H1 (cell line): ENCODE data around the gene FRA10AC1. TPM values are rescaled to one million over a fixed set of nuclear protein-coding genes. Genes with fewer than 3 reads are reported as not detected.

ENCODE experiments used
- CTCF ChIA-PET: fragments of 300-600 bp; sonication (Branson Sonifier 250); formaldehyde crosslinking; loops from one replicate; lab custom pipeline; 2021; ENCODE audit not compliant: partially characterized antibody; lab: Charles Lee
- POLR2A ChIA-PET: fragments of 300-600 bp; sonication (Branson Sonifier 250); formaldehyde crosslinking; loops from one replicate; lab custom pipeline; 2021; ENCODE audit warnings: inconsistent platforms; ENCODE audit not compliant: partially characterized antibody; lab: Charles Lee
- DNase-seq, 2 experiments: peaks; one replicate each; pipeline versions ENCODE4 v3.0.0 to v3.0.0-alpha.2; 2010 to 2022; ENCODE audit warnings: low spot score in 2 of 2, low read depth in 1 of 2, mixed read lengths in 1 of 2
- FAIRE-seq: peaks from 2 replicates; lab custom pipeline; 2011; peaks lifted over from hg19 to GRCh38; lab: Jason Lieb, UNC
- H2AFZ ChIP-seq: 2 replicates; pipeline ENCODE4 v1.8.1; 2012; ENCODE audit warnings: low read length, inconsistent platforms
- H2AK5ac ChIP-seq: 2 replicates; pipeline ENCODE4 v1.6.1; 2013; ENCODE audit warnings: low read depth, low read length
- H2BK120ac ChIP-seq: replicated peaks from 2 replicates; pipeline ENCODE3; 2013; ENCODE audit warnings: low read depth, low read length, inconsistent platforms
- H2BK12ac ChIP-seq: 2 replicates; pipeline ENCODE4 v1.6.1; 2013; ENCODE audit warnings: low read depth, low read length
- H2BK15ac ChIP-seq: 2 replicates; pipeline ENCODE4 v1.6.1; 2013; ENCODE audit warnings: low read length
- H2BK20ac ChIP-seq: 2 replicates; pipeline ENCODE4 v1.6.1; 2013; ENCODE audit warnings: low read length
- H2BK5ac ChIP-seq: 2 replicates; pipeline ENCODE4 v1.6.1; 2013; ENCODE audit warnings: low read depth, low read length
- H3K14ac ChIP-seq: 2 replicates; pipeline ENCODE4 v1.6.1; 2013; ENCODE audit warnings: inconsistent platforms; ENCODE audit not compliant: insufficient read length
- H3K18ac ChIP-seq: 2 replicates; pipeline ENCODE4 v1.6.1; 2013; ENCODE audit warnings: low read length; ENCODE audit errors: extremely low read depth
- H3K23ac ChIP-seq: 2 replicates; pipeline ENCODE4 v1.6.1; 2013; ENCODE audit warnings: inconsistent platforms; ENCODE audit not compliant: insufficient read length
- H3K23me2 ChIP-seq: 2 replicates; pipeline ENCODE4 v1.6.1; 2013; ENCODE audit warnings: low read depth, low read length
- H3K27ac ChIP-seq: 2 replicates; pipeline ENCODE4 v1.6.1; 2011; ENCODE audit warnings: low read depth, low read length, inconsistent platforms
- H3K27me3 ChIP-seq, 4 experiments: replicated peaks in 1 of 4; 1 replicate in 1 of 4; 2 replicates in 3 of 4; pipeline versions ENCODE4 v1.6.1 to v1.8.1; 2011 to 2013; ENCODE audit warnings: low read length in 3 of 4, mild to moderate bottlenecking in 3 of 4, inconsistent platforms in 2 of 4, mixed read lengths in 2 of 4, moderate library complexity in 1 of 4; ENCODE audit not compliant: control insufficient read depth in 3 of 4, insufficient read depth in 3 of 4; ENCODE audit errors: extremely low read depth in 1 of 4
- H3K36me3 ChIP-seq, 4 experiments: 2 replicates each; pipeline versions ENCODE4 v1.6.1 to v1.8.1; 2011 to 2013; ENCODE audit warnings: mild to moderate bottlenecking in 4 of 4, low read length in 3 of 4, moderate library complexity in 2 of 4, control low read depth in 1 of 4, inconsistent platforms in 1 of 4; ENCODE audit not compliant: insufficient read depth in 4 of 4, control insufficient read depth in 2 of 4
- H3K4ac ChIP-seq: replicated peaks from 2 replicates; pipeline ENCODE3; 2013; ENCODE audit warnings: low read length, low read depth, mixed read lengths, inconsistent platforms; ENCODE audit not compliant: insufficient read length
- H3K4me1 ChIP-seq, 4 experiments: replicated peaks in 1 of 4; 1 replicate in 1 of 4; 2 replicates in 3 of 4; pipeline versions ENCODE4 v1.6.1 to v1.8.1; 2011 to 2013; ENCODE audit warnings: low read length in 3 of 4, inconsistent platforms in 2 of 4, mixed read lengths in 1 of 4; ENCODE audit not compliant: insufficient read depth in 4 of 4, control insufficient read depth in 3 of 4
- H3K4me2 ChIP-seq, 2 experiments: 2 replicates each; pipeline versions ENCODE4 v1.6.1 to v1.8.1; 2011 to 2013; ENCODE audit warnings: low read depth in 2 of 2, low read length in 2 of 2, control low read depth in 1 of 2, inconsistent platforms in 1 of 2, mild to moderate bottlenecking in 1 of 2; ENCODE audit not compliant: insufficient read depth in 1 of 2
- H3K4me3 ChIP-seq, 4 experiments: fragments of 200-600, 300-600 bp in 1 of 4; sonication (generic), shearing (Covaris generic), sonication (Bioruptor Twin) in 1 of 4; 2 replicates each; pipeline versions ENCODE4 v1.5.1 to v1.8.1; 2011 to 2016; ENCODE audit warnings: low read length in 4 of 4, low read depth in 3 of 4, control low read depth in 2 of 4, inconsistent platforms in 2 of 4, mild to moderate bottlenecking in 2 of 4, mixed read lengths in 1 of 4, moderate library complexity in 1 of 4; ENCODE audit not compliant: insufficient read depth in 2 of 4; ENCODE audit errors: extremely low read depth in 1 of 4
- H3K56ac ChIP-seq: replicated peaks from 2 replicates; pipeline ENCODE3; 2013; ENCODE audit warnings: low read depth, mild to moderate bottlenecking, mixed read lengths, low read length, inconsistent platforms; ENCODE audit not compliant: insufficient read length
- H3K79me1 ChIP-seq: 2 replicates; pipeline ENCODE4 v1.6.1; 2013; ENCODE audit warnings: low read depth, low read length, control low read depth
- H3K79me2 ChIP-seq, 2 experiments: 2 replicates each; pipeline versions ENCODE4 v1.6.1 to v1.8.1; 2012 to 2013; ENCODE audit warnings: low read length in 2 of 2, mild to moderate bottlenecking in 2 of 2, inconsistent platforms in 1 of 2; ENCODE audit not compliant: insufficient read depth in 2 of 2, control insufficient read depth in 1 of 2
- H3K9ac ChIP-seq, 4 experiments: replicated peaks in 1 of 4; 1 replicate in 1 of 4; 2 replicates in 3 of 4; pipeline versions ENCODE4 v1.6.1 to v1.8.1; 2011 to 2013; ENCODE audit warnings: low read depth in 3 of 4, low read length in 3 of 4, control low read depth in 2 of 4, mild to moderate bottlenecking in 2 of 4, moderate library complexity in 2 of 4, inconsistent platforms in 1 of 4; ENCODE audit errors: extremely low read depth in 1 of 4
- H3K9me3 ChIP-seq, 2 experiments: 2 replicates each; pipeline versions ENCODE4 v1.6.1 to v1.8.1; 2012 to 2013; ENCODE audit warnings: mild to moderate bottlenecking in 2 of 2, moderate library complexity in 2 of 2, control low read depth in 1 of 2, inconsistent platforms in 1 of 2, low read depth in 1 of 2, low read length in 1 of 2, mixed read lengths in 1 of 2; ENCODE audit not compliant: insufficient read depth in 2 of 2
- H4K20me1 ChIP-seq, 2 experiments: replicated peaks in 1 of 2; 2 replicates each; pipeline versions ENCODE3 to v1.8.1; 2011 to 2013; ENCODE audit warnings: inconsistent platforms in 2 of 2, low read length in 2 of 2, mild to moderate bottlenecking in 1 of 2; ENCODE audit not compliant: insufficient read depth in 2 of 2, control insufficient read depth in 1 of 2
- H4K5ac ChIP-seq: 2 replicates; pipeline ENCODE4 v1.6.1; 2013; ENCODE audit warnings: low read length, low read depth, mixed read lengths, inconsistent platforms; ENCODE audit not compliant: insufficient read length
- H4K8ac ChIP-seq: 2 replicates; pipeline ENCODE4 v1.8.0; 2013; ENCODE audit warnings: mild to moderate bottlenecking, moderate library complexity, low read length, inconsistent platforms; ENCODE audit not compliant: insufficient read depth; ENCODE audit errors: extremely low read depth
- H4K91ac ChIP-seq: replicated peaks from 2 replicates; pipeline ENCODE3; 2013; ENCODE audit warnings: low read length, mixed read lengths, inconsistent platforms; ENCODE audit not compliant: insufficient read length
- POU5F1 ChIP-seq: IDR thresholded peaks from 2 replicates; pipeline ENCODE4 v1.6.1; 2011; ENCODE audit warnings: low read depth, mild to moderate bottlenecking, low read length, moderate library complexity
- TAF7 ChIP-seq: optimal IDR thresholded peaks from 2 replicates; pipeline ENCODE3; 2011; ENCODE audit warnings: low read depth, mild to moderate bottlenecking, inconsistent platforms, low read length, moderate library complexity, borderline replicate concordance
- WGBS, 2 experiments: shearing (Covaris generic) in 1 of 2; methylation state at CpG; one replicate each; pipeline versions ENCODE4 v1.1.6 to v1.1.7; 2013 to 2015; ENCODE audit warnings: low lambda C conversion rate in 2 of 2, mixed read lengths in 2 of 2, inconsistent platforms in 1 of 2, low coverage in 1 of 2, missing lambda C conversion rate in 1 of 2; ENCODE audit not compliant: insufficient replicate concordance in 2 of 2, insufficient coverage in 1 of 2, insufficient read length in 1 of 2; ENCODE audit errors: extremely low coverage in 1 of 2, missing lambda C conversion rate in 1 of 2; 5-methylcytosine and 5-hydroxymethylcytosine counted together
- polyA plus RNA-seq, 7 experiments: library from polyadenylated mRNA; depleted of rRNA in 3 of 7; stranded (reverse) in 5 of 7; unstranded in 2 of 7; fragments of >200 nt in 5 of 7; fragments of 200-250 nt in 2 of 7; gene quantifications; 1 replicate in 5 of 7; 2 replicates in 1 of 7; 4 replicates in 1 of 7; pipeline versions ENCODE4 v1.2.1 to v1.2.3, GENCODE V29; 2011 to 2013; ENCODE audit warnings: missing spikeins in 2 of 7, mixed read lengths in 2 of 7
- total RNA-seq: library from RNA; stranded (reverse); fragmentation: NEBNext Ultra II Directional; extraction: Animal tissue kit (Norgen Biotek cat#: 25700); gene quantifications from 2 replicates; pipeline ENCODE4 v1.2.1, GENCODE V29; 2021

FRA10AC1 gene
- total and polyA plus RNA-seq, 2 of the 8 experiments (the other 6 are each of a cell fraction or from before 2014, with no cell fraction given) = 4.4 to 13.5 TPM

GRCh38 chr10:93701866-93702209, 554 bp downstream of the FRA10AC1 start:
- Histone ChIP-seq H4K5ac (no peak overlapping the region), H3K9ac (peak overlapping the region; percentile 34 to 73 (median 62)), H3K4me1 (peaks cover 0 to 3% (median 1%) of the 10 kb centered on the region in 4 experiments; a peak in 1 of 7 replicates), H4K8ac (no peak overlapping the region), H3K4ac (no peak overlapping the region), H3K27me3 (no peaks in the 10 kb centered on the region), H2AK5ac (no peak overlapping the region), H2BK12ac (no peak overlapping the region), H2BK15ac (no peak overlapping the region), H4K91ac (no peak overlapping the region), H3K36me3 (peaks cover 0 to 28% (median 12%) of the 10 kb centered on the region in 4 experiments; a peak in 5 of 8 replicates), H4K20me1 (no peaks in the 10 kb centered on the region), H3K9me3 (no peaks in the 10 kb centered on the region), H2AFZ (peak overlapping the region; percentile 71), H3K56ac (no peak overlapping the region), H3K27ac (0 out of 2 replicates have a peak overlapping the region, but pooled peaks have one; percentile 24), H3K23ac (no peak overlapping the region), H3K4me3 (peak overlapping the region; percentile 76 to 85 (median 77)), H3K18ac (no peak overlapping the region), H3K23me2 (peaks cover 8% of the 10 kb centered on the region; the same call in 1 of the 2 replicates), H3K4me2 (peak overlapping the region; percentile 77 to 85), H3K79me2 (peaks cover 0 to 3% of the 10 kb centered on the region in 2 experiments; a peak in 2 of 4 replicates), H2BK120ac (no peak overlapping the region), H3K79me1 (no peaks in the 10 kb centered on the region), H2BK20ac (no peak overlapping the region), H3K14ac (no peak overlapping the region), H2BK5ac (no peak overlapping the region)
- FAIRE-seq (no peak), DNase-seq (no peak)
- WGBS, 2 experiments = 10% methylated on average over 9 of the region's 9 CpGs; no CpG with 5 or more reads in 1 of the 2 experiments
- ChIA-PET CTCF (interaction anchor here (0.7 to 3.1 kb wide), 10 partner anchors 17 to 437 kb away, joined by 3 to 15 read pairs (median 4); no protein-coding TSS in a partner anchor), POLR2A (interaction anchor here (1.0 to 1.8 kb wide), 4 partner anchors 9 to 44 kb away, joined by 3 to 6 read pairs (median 4); no protein-coding TSS in a partner anchor)
- TF ChIP-seq POU5F1 (no peak), TAF7 (no peak)
